Transverse colon (tissue), 4 donors: ENCODE measurements around the gene POMT1. TPM values are rescaled to one million over a fixed set of nuclear protein-coding genes. Genes with fewer than 3 reads are reported as not detected.

Experiments
- DNase-seq: peaks from one replicate; pipeline ENCODE4 v3.0.0-alpha.2; 2019
- H3K27ac ChIP-seq, 4 donors: fragments of 200-600 bp; sonication (generic); 2 replicates each; pipeline ENCODE4 v1.5.1; 2016 to 2018; ENCODE audit warnings: inconsistent platforms in 4 of 4
- H3K27me3 ChIP-seq: fragments of 200-600 bp; sonication (generic); 2 replicates; pipeline ENCODE4 v1.5.1; 2017; ENCODE audit warnings: inconsistent platforms
- H3K36me3 ChIP-seq, 4 donors: fragments of 200-600 bp; sonication (generic); 2 replicates each; pipeline ENCODE4 v1.5.1; 2017 to 2019; ENCODE audit warnings: inconsistent platforms in 4 of 4
- H3K4me1 ChIP-seq, 4 donors: fragments of 200-600 bp; sonication (generic); 2 replicates each; pipeline ENCODE4 v1.5.1; 2017 to 2020; ENCODE audit warnings: inconsistent platforms in 4 of 4
- H3K4me3 ChIP-seq, 4 donors: fragments of 200-600 bp; sonication (generic); 1 replicate in 1 of 4; 2 replicates in 3 of 4; pipeline versions ENCODE4 v1.5.1 to v1.6.1; 2017 to 2019; ENCODE audit warnings: inconsistent platforms in 4 of 4
- H3K9me3 ChIP-seq, 2 donors: fragments of 200-600 bp; sonication (generic); 2 replicates each; pipeline ENCODE4 v1.5.1; 2017 to 2019; ENCODE audit warnings: inconsistent platforms in 2 of 2
- CTCF ChIP-seq, 5 experiments: fragments of 200-600 bp in 3 of 5; fragments of 450-650 bp in 2 of 5; sonication (generic) in 3 of 5; IDR thresholded peaks; 1 replicate in 2 of 5; 2 replicates in 3 of 5; pipeline ENCODE4 v1.5.1; 2016 to 2017; ENCODE audit warnings: antibody characterized with exemption in 5 of 5, inconsistent platforms in 3 of 5, mild to moderate bottlenecking in 2 of 5, moderate library complexity in 1 of 5
- EP300 ChIP-seq: sonication (generic); formaldehyde crosslinking; IDR thresholded peaks from one replicate; pipeline ENCODE4 v1.6.1; 2017; ENCODE audit warnings: antibody characterized with exemption, low read depth
- POLR2A ChIP-seq: fragments of 450-650 bp; IDR thresholded peaks from one replicate; pipeline ENCODE4 v1.6.1; 2016; ENCODE audit warnings: antibody characterized with exemption, mild to moderate bottlenecking, moderate library complexity
- POLR2AphosphoS5 ChIP-seq, 3 donors: sonication (generic); formaldehyde crosslinking; IDR thresholded peaks; one replicate each; pipeline ENCODE4 v1.6.1; 2016; ENCODE audit warnings: antibody characterized with exemption in 3 of 3
- WGBS, 2 donors: methylation state at CpG; one replicate each; pipeline ENCODE4 v1.1.5; 2018; ENCODE audit warnings: low coverage in 1 of 2; 5-methylcytosine and 5-hydroxymethylcytosine counted together
- in situ Hi-C, 4 donors: fragments of 200-750 bp; cut with MboI; loops; one replicate each; pipeline versions ENCODE4 v1.15.0 to v1.15.1; 2017; ENCODE audit warnings: low sequenced_read_pairs in 3 of 4, low pct_ligation_motif_present in 1 of 4, low pct_unique_long_range_greater_than_20kb in 1 of 4
- intact Hi-C: fragments of 100-400 bp; cut with DNase I; formaldehyde crosslinking; loops from one replicate; pipeline ENCODE4 v1.15.1; 2023; ENCODE audit warnings: low total_unique reads
- total RNA-seq, 4 donors: library from RNA; depleted of rRNA; stranded (reverse); fragments of >200 nt; gene quantifications; one replicate each; pipeline ENCODE4 v1.1.0, GENCODE V29; 2016

The POMT1 gene
- total RNA-seq, 4 donors from 2014 or later = 37.5 to 178 (median 69.5) TPM

GRCh38 chr9:131529597-131530545 lies 27.2 kb downstream of the POMT1 start:
- Histone ChIP-seq H3K27ac (peak overlapping the region; percentile 82 to 88 (median 86)), H3K4me1 (peaks cover 12 to 23% (median 16%) of the 10 kb centered on the region in 4 donors), H3K36me3 (peaks cover 0 to 13% (median 3%) of the 10 kb centered on the region in 4 donors), H3K9me3 (no peaks in the 10 kb centered on the region), H3K27me3 (no peaks in the 10 kb centered on the region), H3K4me3 (peak overlapping the region; percentile 74 to 100 (median 97))
- in situ Hi-C loops (no loop called here), intact Hi-C loops (no loop called here)
- DNase-seq = no peak
- 56% methylated on average over 24 of the region's 24 CpGs; no CpG with 5 or more reads in 1 of the 2 donors for WGBS, 2 donors
- no peak for TF ChIP-seq CTCF (IDR thresholded peaks at IDR 0.05)
- no peak for TF ChIP-seq EP300
- no peak for TF ChIP-seq POLR2A
- no peak for TF ChIP-seq POLR2AphosphoS5 (IDR thresholded peaks at IDR 0.05)

GRCh38 chr9:131530546-131530919 lies 27.8 kb downstream of the POMT1 start:
- intact Hi-C loops (no loop called here), in situ Hi-C loops (no loop called here)
- H3K4me3 ChIP-seq = peak overlapping the region; percentile 74 to 100 (median 97)
- peaks cover 0 to 13% (median 3%) of the 10 kb centered on the region in 4 donors for H3K36me3 ChIP-seq
- H3K27me3 ChIP-seq = no peaks in the 10 kb centered on the region
- WGBS, 2 donors = 4% methylated on average over 24 of the region's 29 CpGs; no CpG with 5 or more reads in 1 of the 2 donors
- H3K9me3 ChIP-seq = no peaks in the 10 kb centered on the region
- peaks cover 12 to 23% (median 16%) of the 10 kb centered on the region in 4 donors for H3K4me1 ChIP-seq
- DNase-seq = peak; percentile 47
- TF ChIP-seq EP300 = no peak
- no peak for TF ChIP-seq POLR2AphosphoS5 (IDR thresholded peaks at IDR 0.05)
- peak in 4 of 5 experiments; percentile 20 to 53 (median 30) for TF ChIP-seq CTCF (IDR thresholded peaks at IDR 0.05)
- H3K27ac ChIP-seq = peak overlapping the region; percentile 82 to 88 (median 86)

GRCh38 chr9:131530920-131531832 lies 28.5 kb downstream of the POMT1 start, which contains the start of gene UCK1:
TSS of gene UCK1 (minus strand) at chr9:131531263. CDS start at chr9:131531174, 89 bp downstream.
- Histone ChIP-seq H3K27me3 (no peaks in the 10 kb centered on the region), H3K4me3 (peak within 1 kb of the TSS; percentile 74 to 100 (median 97)), H3K36me3 (peaks cover 0 to 13% (median 3%) of the 10 kb centered on the region in 4 donors), H3K4me1 (peaks cover 12 to 23% (median 16%) of the 10 kb centered on the region in 4 donors), H3K27ac (peak within 1 kb of the TSS; percentile 82 to 88 (median 86)), H3K9me3 (no peaks in the 10 kb centered on the region)
- 18% methylated on average over 27 of the region's 103 CpGs; no CpG with 5 or more reads in 1 of the 2 donors for WGBS, 2 donors
- TF ChIP-seq EP300 (no peak), CTCF (IDR thresholded peaks at IDR 0.05) (peak in 1 of 5 experiments; percentile 2), POLR2A (peak; percentile 56), POLR2AphosphoS5 (IDR thresholded peaks at IDR 0.05) (peak in 2 of 3 donors; percentile 27 to 76)
- peak; percentile 77 for DNase-seq
- intact Hi-C loops (no loop called here), in situ Hi-C loops (no loop called here)
